Activated CD8-positive, alpha-beta memory T cell treated with anti-CD3 and anti-CD28 coated beads for 4 hours (primary cell): Measurements from ENCODE around the gene TRMT2A.

ENCODE experiments used
- DNase-seq, 2 donors: peaks; one replicate each; pipeline ENCODE4 v3.0.0-alpha.2; 2020; ENCODE audit warnings: low read depth in 2 of 2

The TRMT2A gene

GRCh38 chr22:20117633-20118299 lies 740 bp upstream of the TRMT2A start:
- peak; percentile 63 to 69 for DNase-seq

DNA sequence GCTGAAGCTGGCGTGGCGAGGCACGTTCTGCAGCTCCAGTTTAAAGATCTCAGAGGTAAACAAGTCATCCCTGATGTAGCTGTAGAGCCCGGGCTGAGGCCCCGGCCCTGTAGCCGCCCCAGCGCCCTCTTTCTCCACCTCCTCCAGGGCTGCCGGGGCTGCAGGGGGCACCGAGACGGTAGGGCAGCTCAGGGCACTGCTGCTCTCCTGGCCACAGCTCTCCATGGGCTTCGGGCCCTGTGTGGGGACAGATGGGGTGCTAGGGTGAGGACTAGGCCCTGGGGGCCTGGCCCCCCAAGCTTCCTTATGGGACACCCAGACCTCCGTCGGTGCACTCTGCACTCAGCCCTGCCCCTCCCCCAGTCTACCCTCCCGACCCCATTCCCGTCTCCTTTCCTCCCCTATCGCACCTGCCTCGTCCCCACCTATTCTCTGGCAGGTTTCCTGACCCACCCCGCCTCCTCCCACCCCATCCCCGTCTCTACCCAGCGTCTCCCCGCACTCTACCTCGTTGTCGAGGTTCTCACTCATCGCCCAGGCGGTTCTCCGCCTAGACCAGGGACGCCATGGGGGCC lies 563 bp downstream of the TRMT2A start:
- DNase-seq, result no peak

DNA sequence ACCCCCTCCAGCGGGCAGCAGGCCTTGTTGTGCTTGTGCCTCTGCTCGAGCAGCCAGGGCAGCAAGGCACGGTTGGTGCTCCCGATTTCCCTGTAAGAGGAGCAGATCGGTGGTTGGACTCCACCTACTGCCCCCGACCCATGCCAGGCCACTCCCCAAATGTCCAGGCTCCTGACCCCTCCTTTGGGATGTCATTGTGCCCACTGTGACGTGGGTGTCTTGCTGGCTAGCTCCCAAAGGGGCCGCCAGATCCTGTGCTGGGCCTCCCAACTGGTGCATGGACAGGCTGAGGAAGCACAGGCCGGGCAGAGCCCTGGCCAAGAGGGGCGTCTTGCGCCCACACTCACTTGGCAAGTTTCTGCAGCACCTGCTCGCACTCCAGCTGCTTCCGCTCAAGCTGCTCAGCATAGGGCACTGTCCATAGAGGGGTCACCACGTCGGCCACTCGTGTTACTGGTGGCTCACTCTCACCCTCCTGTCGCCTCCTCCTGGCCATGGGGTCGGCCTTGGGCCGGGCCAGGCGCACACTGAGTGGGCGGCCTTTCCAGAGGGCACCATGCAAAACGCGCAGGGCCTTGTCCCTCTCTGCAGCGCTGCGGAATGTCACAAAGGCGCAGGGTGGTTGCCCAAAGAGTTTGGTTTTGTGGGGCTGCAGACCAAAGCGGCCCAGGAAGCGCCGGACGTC lies 1.2 kb downstream of the TRMT2A start, which contains the start of gene RANBP1:
RANBP1 (plus strand) TSS at position 414 of the 685 bp plus-strand sequence; CDS start at position 495, 81 bp downstream.
- DNase-seq, result no peak

- DNase-seq, result no peak
Observed at GRCh38 chr22:20114506-20115475, 2.2 kb downstream of the TRMT2A start.

DNA sequence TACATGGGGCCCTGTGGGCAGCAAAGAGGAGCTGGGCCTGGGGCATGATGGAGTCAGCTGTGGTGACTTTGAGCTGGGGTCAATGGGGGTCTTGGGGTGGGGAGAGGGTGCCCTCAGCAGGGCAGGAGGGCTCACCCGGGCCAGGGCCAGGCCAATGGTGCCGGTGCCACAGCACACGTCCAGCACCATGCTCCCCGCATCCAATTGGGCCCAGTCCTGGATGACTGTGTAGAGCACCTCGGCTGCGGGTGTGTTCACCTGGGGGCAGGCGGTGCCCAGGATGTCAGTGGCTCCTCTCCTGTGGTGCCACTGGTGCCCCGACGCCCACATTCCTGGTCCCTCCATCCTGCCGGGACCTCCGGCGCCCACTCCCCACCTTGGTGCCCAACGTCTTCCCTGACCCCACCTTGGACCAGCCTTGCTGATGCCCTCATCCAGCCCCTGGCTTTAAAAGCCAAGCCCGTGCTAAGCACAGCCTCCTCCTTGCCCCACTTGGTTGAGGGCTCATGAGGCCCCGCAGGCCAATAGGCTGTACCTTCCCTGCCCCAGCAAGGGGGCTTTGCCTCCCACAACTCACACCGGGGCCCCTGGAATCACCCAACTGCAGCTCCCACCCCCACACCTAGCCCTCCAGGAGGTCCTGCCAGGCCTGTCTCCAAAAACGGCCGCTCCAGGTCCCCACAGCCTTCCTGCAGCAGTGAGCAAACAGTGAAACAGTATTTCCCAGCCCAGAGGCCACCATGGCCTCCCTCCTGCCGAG lies 3.3 kb downstream of the TRMT2A start:
- no peak for DNase-seq

GRCh38 chr22:20112623-20113511 lies 4.2 kb downstream of the TRMT2A start:
- DNase-seq, result no peak

DNA sequence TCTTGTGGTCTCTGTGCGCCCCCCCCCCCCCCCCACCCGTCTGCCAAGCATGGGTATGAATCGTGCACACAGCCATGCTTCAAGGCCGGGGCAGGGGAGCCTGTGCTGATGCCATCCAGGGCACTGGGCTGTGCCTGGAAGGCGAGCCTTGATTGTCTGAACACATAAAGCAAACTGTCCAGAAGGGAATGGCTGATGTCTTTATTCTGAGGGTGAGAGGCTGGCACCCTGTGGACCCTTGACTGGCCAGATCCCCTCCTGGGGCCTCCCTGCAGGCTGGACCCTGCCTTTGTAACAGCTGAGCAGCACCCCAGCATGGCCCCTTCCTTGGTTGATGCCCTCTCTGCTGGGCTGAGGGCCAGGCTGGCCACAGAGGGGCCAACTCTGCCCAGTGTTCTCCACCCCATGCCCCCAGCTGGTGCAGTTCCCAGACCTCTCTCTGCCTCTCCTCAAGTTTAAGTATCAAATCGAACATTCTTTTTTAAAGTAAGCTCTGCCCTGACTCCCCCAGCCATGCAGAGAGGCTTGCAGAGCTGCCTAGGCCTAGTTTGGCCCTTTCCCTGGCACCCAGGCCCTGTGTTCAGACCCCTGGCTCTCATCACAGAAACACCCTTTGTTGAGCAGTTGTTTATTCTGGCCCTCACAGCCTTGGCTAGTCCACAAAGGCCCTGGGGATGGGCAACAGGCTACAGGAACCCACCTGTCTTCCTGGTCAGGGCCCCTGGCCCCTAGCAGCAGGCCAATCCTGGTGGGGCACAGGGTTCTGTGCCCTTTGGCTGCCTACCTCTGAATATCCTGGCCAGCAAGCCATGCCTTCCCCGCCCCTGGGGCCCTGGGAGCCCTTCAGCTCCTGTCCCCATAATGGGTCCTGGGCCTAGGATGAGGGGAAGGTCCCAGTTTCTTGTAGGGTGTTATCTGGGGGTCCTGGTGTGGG lies 5.1 kb downstream of the TRMT2A start:
- no peak for DNase-seq

- DNase-seq, result no peak
Observed at GRCh38 chr22:20111045-20111688, 5.9 kb downstream of the TRMT2A start.

- no peak for DNase-seq
Observed at GRCh38 chr22:20110359-20110985, 6.6 kb downstream of the TRMT2A start.

DNA sequence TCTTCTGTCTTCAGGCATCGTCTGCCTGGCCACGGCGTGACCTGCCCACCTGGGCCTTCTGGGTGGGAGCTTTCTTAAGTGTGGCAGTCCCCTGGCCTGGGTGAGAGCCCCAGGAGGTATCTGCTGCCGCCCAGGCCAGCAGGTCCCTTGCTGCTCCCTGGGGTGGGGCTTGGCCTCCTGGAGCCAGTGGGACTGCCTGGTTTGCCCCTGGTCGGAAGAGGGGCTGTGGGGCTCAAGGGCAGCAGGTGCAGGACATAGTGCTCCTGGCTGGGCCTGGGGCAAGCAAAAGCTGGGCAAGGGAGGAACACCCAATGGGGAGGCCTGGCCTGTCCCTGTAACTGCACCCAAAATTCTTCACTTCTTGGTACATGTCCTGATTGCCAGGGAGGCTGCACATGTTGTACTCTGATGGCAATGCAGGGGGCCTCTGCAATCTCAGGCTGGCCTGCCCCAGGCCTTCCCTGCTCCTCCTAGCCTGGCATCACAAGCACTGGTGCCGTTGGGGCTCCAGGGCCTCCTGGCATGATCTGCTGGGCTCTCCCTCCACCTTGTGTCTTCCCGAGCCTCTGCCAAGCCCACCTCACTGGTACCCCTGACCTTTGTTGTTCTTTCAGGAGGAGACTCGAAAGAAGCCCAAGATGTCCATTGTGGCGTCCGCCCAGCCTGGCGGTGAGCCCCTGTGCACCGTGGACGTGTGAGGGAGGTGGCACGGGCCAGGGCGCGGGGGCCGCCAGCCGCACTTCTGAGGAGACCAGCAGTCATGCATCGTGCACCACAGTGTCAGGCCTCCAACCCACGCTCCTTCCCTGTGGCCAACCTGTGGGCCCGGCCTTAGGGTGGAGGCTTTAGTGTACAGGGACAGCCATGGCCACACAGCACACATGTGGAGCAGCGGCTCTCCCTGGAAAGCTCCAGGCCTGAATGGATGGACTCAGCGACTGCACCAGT lies 7.3 kb downstream of the TRMT2A start:
- DNase-seq, result no peak

DNA sequence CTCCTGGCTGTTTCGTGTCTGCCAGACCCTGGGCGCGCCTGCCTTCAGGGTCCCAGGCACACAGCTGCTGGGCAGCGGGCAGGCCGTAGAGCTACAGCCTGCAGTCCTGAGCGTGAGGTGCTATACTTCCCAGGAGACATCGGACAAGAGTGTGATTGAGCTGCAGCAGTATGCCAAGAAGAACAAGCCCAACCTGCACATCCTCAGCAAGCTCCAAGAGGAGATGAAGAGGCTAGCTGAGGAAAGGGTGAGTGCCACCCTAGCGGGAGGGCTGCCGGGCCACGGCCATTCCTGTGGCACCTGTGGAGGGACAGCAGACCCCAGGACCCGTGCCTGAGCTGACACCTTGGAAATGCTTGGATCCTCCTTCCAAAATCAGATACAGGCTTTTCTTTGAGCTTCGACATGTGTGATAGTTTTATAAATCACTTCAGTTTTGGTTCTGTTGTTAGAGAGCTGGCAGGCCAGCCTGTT lies 8.2 kb downstream of the TRMT2A start:
- DNase-seq, result no peak

- DNase-seq, result no peak
Observed at GRCh38 chr22:20107951-20108756, 8.9 kb downstream of the TRMT2A start.

DNA sequence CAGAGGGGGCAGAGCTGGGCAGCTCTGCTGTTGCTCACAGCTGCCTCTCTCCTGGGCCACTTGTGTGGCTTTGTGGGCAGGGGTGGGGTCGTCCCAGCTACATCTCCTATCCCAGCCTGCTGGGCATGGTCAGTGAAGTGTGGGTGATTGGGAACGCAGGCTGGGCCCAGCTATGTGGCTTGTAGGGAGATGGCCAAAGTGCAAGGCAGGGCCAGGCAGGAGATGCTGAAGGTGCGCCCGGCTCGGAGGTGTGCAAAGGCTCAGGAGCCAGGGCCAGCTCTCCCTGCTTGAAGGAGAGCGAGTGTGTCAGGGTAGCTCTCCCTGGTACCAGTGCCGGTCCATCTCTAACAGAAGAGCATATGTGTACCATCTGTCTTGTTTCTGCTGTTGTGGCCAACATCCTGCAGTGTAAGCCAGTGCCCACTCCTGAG lies 9.5 kb downstream of the TRMT2A start:
- no peak for DNase-seq

DNA sequence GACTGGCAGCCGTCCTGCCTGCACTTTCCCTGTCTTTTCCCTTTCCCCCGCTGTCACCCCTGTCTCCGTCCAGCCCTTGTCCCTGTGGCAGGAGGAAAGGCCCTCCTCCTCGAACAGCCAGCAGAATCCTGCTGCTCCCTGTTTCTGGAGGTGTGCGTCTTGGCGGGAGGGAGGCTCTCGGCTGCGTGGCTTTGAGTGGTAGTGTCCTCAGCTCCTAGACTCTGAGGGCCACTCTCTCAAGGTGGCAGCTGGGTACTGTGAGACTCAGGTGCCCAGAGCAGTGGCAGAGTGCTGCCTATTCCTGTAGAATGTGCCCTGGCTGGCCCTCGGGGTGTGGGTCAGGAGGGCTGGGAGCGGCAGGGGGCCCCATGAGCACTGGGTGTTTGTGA lies 10.2 kb downstream of the TRMT2A start:
- DNase-seq, result no peak

DNA sequence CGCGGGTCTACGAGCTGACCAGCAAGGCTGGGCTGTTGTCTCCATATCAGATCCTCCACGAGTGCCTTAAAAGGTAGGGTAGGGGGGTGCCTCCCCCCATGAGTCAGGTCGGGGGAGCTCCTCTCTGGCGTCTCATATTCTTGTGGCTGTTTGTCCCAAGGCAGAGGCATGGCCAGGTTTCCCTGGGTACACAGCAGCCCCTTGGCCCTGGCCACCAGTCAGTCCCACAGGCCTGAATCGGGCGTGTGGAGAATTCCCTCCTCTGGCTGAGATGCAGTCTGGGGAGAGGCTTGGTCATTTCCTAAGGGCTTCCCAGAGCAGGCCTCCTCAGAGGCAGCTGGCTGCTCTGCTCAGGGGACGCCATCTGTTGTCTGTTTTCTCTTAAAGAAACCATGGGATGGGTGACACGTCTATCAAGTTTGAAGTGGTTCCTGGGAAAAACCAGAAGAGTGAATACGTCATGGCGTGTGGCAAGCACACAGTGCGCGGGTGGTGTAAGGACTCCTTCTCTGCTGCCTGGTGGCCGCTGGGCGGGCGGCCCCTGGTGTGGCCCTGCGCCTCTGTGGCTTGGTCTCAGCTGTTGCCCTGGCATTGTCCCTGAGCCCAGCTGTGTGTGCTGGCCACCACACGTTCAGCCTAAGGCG lies 10.7 kb downstream of the TRMT2A start:
- no peak for DNase-seq
